ENCODE measurements around the gene HES7.

- TF ChIP-seq TCF7L2 (IDR thresholded peaks at IDR 0.05; ENCODE audit: borderline replicate concordance, extremely low read depth, insufficient read depth, insufficient read length) (no peak), CEBPB (IDR thresholded peaks at IDR 0.05; ENCODE audit: low read depth) (no peak), ZNF274 (IDR thresholded peaks at IDR 0.05; ENCODE audit: low read depth, low read length) (no peak), EGR1 (IDR thresholded peaks at IDR 0.05; ENCODE audit: low read depth) (no peak), EZH2 (IDR thresholded peaks at IDR 0.05) (no peak)
- TF ChIP-seq, protein P1, sequence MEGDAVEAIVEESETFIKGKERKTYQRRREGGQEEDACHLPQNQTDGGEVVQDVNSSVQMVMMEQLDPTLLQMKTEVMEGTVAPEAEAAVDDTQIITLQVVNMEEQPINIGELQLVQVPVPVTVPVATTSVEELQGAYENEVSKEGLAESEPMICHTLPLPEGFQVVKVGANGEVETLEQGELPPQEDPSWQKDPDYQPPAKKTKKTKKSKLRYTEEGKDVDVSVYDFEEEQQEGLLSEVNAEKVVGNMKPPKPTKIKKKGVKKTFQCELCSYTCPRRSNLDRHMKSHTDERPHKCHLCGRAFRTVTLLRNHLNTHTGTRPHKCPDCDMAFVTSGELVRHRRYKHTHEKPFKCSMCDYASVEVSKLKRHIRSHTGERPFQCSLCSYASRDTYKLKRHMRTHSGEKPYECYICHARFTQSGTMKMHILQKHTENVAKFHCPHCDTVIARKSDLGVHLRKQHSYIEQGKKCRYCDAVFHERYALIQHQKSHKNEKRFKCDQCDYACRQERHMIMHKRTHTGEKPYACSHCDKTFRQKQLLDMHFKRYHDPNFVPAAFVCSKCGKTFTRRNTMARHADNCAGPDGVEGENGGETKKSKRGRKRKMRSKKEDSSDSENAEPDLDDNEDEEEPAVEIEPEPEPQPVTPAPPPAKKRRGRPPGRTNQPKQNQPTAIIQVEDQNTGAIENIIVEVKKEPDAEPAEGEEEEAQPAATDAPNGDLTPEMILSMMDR (IDR thresholded peaks at IDR 0.05 in 2 of 3, conservative IDR thresholded peaks at IDR 0.05 in 1 of 3; ENCODE audit: borderline replicate concordance in 1 of 3, insufficient read depth in 1 of 3, low read depth in 2 of 3, low read length in 2 of 3) = no peak
Observed at GRCh38 chr17:8142887-8143580, 19.1 kb upstream of the HES7 start.
